HEK293T (cell line): ENCODE data around the gene MFAP3L.

Source experiments
- NFRKB ChIP-seq: fragments of 450-650 bp; IDR thresholded peaks from 2 replicates; pipeline ENCODE4 v1.6.1; 2016; ENCODE audit warnings: mild to moderate bottlenecking, moderate library complexity
- PKNOX1 ChIP-seq: fragments of 450-650 bp; IDR thresholded peaks from 2 replicates; pipeline ENCODE4 v1.6.1; 2016
- SUZ12 ChIP-seq: fragments of 450-650 bp; IDR thresholded peaks from 2 replicates; pipeline ENCODE4 v1.6.1; 2016; ENCODE audit warnings: mild to moderate bottlenecking
- TARDBP ChIP-seq: fragments of 450-650 bp; IDR thresholded peaks from 2 replicates; pipeline ENCODE4 v1.6.1; 2016
- ZNF384 ChIP-seq: fragments of 450-650 bp; IDR thresholded peaks from 2 replicates; pipeline ENCODE4 v1.6.1; 2016

GRCh38 chr4:169976951-169977350 is 49.2 kb downstream of the MFAP3L start:
- TF ChIP-seq TARDBP (no peak), ZNF384 (no peak), NFRKB (no peak), SUZ12 (no peak), PKNOX1 (no peak)
